NCI-H1417 treated with DMSO at 0.1 percent for 48 hours (cell line): Measurements from ENCODE around the gene ASAP3.

Source experiments
- DNase-seq: peaks from one replicate; lab custom pipeline; 2025; lab: John Stamatoyannopoulos, UW

Gene ASAP3

DNA sequence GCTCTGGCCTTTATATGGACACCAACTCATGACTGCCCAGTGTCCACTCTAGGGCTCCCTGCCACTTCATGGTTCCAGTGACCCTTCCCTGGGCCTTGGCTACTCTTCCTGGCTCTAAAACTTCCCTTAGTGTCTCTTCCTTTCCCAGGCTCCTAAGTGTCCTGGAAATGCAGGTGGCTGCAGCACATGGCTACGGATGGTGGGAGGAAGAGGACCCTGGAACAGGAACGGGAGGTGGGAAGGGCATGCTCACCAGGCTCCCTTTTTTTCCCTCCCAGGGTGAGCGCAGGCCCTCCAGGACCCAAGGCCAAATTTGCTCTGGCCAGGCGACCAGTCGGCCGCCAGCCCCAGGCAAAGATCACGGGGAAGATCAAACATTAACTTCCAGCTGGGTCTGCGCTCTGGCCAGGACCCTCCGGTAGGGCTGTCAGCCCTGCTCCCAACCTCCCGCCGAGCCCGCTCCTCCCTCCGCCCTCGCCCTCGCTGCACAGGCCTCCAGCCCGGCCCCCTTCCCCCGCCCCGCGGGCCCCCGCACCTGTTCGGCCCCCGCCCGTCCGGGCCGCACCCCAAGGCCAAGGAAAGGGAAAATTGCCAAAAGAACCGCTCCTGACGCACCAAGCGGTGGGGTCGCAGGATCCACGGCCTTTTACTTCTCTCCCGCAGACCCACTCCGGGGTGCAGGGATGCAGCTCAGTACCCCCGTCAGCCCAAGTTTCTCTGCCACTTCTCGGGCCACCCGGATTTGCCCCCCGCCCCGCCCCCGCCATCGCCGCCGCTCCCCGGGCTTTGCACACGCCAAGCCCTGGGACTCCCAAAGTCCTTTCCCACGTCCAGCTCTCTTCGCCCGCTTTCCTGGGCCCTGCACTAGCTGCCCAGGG is 60.3 kb downstream of the ASAP3 start:
- DNase-seq: no peak

DNA sequence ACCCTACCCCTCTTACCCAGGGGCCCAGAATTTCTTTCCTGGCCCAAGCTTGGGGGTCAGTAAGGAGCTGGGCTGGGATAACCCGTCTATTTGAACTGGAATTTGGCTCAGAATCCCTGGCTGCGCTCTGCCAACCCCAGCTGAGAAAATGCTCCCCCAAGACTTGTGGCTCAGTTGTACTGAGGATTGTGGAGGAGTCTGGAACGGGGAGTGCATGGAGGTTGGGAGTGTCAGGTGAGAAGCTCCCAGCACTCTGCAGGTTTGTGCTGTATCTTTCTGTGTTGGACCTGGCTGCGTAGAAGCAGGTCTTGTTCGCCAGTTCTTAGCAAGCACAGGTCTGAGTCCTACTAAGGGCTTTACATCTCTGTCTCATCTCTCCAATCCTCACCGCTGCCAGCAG is 61.0 kb downstream of the ASAP3 start:
- DNase-seq: no peak

DNA sequence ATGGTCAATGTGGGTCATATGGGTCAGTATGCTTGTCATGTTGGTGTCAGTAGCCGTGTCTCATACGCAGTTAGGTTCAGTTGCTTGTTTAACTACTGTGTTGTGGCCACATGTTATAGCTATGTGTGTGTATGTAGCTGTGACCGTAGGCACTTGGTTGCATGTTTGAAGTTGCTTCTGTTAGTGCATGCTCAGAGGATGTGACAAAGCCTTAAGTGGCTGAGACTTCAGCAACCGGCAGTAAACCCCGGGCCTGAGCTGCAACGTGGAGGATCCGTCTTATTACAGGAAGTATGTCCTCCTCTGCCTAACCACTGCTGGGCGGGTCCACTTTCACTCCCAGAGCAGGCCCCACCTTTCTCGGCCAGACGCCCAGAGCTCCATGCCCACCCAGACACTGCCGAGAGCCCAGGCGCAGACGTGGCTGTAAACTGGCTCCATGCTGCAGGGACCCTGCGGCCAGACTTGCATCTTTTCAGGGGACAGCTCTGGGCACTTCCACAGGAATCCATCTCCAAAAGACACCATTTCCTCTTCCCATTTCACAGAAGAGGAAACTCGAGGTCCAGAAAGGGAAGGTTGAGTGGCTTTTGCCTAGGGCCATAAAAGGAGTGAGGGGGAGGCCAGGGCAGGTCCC is 61.6 kb downstream of the ASAP3 start:
- no peak for DNase-seq

DNA sequence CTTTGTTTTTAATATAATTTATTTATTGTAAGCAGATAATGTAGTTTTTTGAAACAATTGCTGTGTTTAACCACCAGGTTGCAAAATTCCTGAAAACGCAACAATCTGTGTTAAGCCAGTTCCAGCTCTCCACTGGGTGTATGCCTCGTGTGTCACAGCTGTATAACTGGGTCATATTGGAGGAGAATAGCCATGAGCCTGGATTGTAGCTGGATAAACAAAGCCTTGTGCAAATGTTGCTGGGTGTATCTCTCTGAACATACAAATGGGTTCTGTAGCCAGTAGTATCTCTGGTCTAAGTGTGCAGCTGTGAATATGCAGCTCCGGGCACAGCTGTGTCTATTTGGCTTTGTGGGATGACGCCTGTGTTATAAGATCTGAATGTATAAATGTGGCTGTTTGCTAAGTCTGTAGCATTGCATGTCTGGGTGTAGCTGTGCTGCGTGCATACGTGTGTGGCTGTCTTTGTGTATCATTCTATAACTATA is 62.2 kb downstream of the ASAP3 start:
- DNase-seq: no peak

DNA sequence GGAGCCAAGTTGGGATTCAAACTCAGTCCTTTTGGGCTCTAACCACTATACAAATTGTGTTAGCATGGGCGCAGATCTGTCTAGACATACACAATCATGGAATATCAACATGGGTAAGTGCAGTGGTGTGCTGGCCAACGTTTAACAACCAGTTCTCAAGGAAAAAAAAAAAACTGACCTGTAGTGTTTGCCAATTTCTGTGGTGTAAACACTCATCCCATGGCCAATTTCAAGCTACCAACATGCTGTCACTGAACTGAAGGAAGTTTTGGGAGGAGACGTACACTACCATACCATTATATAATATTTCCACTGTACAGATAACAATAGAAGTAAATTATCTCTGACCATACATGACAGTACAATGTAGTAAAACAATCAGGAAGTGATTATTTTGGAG is 62.6 kb downstream of the ASAP3 start:
- DNase-seq: no peak

DNA sequence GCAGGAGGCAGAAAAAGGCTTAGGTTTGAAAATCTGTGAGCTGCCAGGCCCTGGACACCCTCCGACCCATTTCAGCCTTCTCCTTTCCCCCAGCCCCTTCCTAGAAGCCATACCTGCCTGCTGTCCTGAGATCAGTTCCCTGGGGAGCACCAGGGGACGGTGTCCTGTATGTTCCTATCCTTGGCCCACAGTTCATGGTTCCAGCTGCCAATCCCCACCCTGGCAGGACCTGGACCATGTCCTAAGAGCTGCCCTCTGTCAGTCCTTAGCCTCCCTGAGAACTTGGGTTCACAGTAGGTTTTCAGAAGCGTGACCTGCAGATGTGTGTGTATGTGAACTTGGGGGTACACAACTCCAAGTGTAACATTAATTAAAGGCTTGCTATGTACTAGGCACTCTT is 63.2 kb downstream of the ASAP3 start:
- no peak for DNase-seq

DNA sequence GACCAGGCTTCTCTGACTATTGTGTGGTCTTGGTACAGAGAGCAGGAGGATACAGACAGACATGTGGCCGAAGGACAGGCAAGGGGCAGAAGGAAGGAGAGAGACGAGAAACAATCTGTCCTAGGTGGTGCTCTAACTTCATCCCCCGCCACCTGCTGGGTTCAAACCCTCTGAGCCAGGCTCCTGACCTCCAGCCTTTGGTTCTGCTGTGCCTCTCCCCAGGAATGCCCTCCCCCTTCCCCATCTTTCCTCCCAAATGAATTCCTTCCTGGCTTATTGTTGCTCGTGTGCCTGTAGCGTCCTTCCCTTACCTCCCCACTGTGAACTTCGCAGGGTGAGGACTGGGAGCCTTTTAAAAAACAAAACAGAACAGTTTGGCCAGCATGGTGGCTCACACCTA is 64.8 kb downstream of the ASAP3 start:
- no peak for DNase-seq

DNA sequence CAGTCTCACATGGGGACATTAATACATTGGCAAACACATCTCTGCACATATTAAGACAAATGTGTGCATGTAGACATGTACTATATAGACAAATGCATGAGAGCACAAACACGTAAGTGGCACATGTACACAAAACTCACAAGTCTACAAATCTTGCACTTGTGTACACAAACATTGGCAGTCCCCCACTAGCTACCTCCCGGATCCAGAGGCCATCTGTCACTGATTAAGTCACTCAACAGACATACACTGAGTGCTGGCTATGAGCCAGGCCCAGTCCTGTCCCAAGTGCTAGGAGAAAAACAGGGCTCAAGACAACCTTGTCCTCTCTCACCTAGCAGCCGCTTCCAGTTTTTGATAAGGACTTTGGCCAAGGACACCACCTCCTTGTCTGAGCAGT is 66.4 kb downstream of the ASAP3 start:
- DNase-seq: no peak

DNA sequence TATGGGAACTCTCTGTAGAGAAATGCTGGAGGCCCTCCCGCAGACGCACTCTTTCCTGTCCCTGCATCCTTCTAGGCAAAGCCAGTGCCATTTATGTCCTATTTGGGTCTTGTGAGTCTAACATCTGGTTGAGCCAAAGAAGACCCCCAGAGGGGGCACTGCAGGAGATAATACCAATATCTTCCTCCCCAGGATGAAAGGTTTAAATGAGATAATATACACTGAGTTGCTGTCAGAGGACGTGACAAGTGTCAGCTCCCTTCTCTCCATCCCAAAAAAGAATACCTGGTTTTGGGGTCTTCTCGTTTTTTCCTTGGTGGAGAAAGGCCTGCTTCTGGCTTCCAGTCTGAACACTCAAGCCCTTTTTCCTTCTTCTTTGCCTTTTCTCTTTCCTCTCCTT is 67.0 kb downstream of the ASAP3 start:
- DNase-seq: no peak

DNA sequence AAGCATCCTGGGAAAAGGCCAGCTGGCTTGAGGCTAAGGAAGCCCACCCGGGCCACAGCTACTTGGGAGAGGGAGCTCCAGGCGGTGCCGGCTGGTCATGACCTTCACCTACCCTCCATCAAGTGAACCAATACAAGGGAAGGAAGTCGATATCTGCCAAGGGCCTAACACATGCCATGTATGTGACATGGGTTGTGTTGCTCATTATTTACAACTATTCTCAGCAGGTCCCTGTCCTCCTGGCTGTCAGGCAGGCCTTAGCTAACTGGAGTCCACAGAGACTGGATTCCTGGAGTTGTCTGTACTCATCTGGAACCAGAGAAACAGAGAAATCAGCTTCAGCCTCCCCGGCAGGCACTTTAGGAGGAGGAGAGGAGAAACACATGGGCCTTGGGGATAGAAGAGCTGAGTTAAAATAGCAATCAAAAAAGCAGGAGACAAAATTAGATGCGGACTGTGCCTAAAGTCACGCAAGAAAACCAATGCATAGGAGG is 75.1 kb downstream of the ASAP3 start:
- DNase-seq: no peak

DNA sequence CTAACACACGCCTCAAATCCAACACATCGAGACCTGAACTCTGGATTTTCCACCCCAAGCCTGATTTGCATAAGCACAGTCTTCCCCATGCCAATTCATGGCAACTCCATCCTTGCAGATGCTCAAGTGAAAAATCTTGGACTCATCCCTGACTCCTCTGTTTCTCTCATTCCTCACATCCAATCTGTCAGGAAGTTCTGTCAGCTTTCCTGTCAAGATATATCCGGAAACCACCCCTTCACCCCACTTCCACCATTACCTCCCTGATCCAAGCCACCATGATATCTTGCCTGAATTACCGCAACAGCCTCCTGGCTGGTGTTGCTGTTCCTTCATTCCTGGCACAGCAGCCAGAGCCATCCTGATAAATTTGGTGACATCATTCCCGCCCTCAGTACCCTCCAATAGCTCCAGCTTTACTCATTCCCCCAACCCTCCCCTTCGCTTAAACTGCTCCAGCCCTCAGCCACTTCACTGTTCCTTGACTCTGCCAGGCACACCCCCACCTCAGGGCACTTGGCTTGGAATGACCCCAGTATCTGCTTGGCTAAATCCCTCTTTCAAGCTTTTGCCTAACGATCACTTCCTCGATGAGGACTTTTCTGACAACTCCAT is 76.9 kb downstream of the ASAP3 start:
- no peak for DNase-seq

DNA sequence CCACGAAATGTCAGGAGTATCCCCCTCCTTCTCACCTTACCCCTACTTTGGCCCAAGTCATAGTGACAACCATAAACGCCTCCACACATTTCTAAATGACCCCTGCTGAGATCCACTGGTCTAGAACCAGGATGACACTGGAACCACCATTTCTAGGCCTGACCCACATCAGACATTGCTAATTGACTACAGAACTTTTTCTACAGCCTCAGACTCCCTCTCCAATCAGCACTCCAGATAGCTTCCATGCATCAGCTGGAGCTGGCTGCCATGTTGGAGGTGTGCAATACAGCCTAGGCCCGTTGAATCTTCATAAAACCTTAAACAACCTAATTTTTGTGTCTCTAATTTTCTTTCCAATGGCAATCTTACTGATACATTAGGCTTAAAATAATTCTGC is 78.0 kb downstream of the ASAP3 start:
- DNase-seq: no peak

DNA sequence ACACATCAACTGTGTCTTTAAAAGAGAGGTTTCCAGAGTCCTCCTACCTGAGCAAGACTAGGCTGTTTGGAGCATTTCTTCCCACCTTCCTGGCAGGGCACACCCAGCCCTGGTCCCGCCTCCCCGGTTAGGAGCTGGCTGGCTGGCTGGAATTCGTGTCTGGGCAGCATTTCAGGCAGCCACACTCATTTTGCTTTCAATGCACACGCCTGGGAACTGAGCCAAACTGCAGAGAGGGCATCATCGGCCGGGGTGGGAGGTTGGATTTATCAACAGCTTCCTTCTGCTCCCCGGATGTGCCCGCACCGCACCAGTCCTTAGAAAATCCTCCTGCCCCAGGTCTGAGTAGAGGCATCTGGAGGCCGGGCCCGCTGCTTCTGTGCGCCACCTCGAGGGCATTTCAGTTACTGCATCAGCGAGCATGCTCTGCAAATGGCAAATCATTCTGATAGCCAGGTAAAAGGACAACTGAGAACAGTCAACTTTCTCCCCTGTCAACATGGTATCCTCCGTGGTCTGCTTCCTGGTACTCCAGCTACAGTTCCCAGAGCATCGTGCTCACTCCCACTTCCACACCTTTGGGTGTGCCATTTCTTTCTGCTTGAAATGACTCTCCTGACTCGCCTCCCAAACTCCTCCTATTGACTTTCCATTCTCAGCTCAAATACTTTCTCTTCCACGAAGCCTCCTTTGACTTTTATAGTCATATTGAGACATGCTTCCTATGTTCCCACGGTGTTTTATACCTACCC is 80.1 kb downstream of the ASAP3 start:
- DNase-seq: peak; percentile 45

DNA sequence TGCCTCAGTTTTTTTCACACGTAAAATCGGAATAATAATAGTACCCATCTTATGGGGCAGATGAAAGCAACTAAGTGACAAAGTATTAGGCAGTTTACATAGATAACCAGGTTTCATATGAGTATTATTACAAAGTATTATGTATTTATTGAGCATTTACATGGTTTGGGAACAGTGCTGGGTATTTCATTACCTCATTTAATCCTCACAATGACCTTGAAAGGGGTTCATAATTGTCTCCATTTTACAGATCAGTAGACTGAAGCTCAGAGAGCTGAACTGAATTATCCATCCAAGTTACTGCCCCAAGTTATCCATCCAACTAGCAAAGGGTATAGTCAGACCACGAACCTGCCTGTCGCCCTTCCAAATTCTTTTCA is 80.6 kb downstream of the ASAP3 start:
- no peak for DNase-seq

DNA sequence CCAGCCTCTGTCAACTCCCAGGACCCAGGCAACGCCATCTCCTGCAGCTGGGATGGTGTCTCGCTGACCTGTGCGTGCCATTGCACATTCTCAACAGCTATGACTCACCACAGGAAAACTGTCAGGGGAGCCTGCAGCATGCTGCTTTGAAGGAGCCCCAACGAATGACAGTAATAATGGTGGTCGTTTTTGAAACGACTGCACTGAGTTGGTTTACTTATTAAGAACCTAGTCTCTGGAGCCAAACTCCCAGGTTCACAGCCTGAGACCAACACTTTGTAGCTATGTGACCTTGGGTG is 81.0 kb downstream of the ASAP3 start:
- no peak for DNase-seq

DNA sequence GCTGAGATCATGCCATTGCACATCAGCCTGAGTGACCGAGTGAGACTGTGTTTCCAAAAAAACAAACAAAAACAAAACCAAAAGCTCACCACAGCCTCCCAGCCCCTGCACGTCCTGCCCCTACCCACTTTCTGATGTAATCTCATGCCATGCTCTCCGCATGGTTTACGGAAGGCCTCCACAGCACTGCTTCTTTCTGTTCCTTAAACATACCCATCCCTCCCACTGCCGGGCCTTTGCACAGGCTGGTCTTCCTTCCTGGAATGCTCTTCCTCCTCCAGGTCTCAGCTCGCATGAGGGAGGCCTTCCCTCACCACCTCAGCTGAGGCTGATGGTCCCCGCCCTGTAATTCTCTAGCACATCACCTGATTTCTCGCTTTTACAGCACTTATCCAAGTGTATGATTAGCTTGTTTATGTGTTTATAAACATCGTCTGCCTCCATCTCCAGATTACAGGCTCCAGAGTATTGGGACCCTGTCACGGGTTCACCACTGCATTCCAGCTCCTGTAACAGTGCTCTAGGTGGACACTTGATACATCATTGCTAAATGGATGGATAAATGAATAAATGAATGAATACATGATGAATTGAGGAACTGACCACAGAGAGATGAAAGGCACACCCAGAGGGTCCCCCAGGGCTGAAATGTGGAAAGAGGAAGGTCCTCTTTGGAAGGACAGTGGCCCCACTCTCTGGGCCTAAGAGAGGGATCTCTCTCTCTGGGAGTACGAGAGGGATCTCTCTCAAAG is 81.5 kb downstream of the ASAP3 start:
- DNase-seq: no peak

DNA sequence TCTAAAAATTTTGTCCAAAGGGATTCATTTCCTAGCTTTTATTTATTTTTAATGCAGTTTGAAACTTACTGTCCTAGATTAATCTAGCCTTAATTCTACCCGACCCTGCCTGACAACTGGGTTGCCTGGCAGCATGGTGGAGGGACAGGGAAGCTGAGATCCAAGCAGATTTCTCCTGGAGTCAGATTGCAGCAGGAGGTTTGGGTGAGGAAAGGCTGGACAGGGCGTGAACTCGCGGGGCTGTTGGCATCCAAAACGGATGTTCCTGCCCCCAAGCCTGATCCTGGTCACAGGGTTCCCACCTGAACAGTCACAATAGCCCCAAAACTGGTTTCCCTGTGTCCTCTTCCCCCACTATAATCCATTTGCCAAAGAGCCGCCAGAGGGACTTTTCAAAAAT is 82.7 kb downstream of the ASAP3 start:
- DNase-seq: no peak

DNA sequence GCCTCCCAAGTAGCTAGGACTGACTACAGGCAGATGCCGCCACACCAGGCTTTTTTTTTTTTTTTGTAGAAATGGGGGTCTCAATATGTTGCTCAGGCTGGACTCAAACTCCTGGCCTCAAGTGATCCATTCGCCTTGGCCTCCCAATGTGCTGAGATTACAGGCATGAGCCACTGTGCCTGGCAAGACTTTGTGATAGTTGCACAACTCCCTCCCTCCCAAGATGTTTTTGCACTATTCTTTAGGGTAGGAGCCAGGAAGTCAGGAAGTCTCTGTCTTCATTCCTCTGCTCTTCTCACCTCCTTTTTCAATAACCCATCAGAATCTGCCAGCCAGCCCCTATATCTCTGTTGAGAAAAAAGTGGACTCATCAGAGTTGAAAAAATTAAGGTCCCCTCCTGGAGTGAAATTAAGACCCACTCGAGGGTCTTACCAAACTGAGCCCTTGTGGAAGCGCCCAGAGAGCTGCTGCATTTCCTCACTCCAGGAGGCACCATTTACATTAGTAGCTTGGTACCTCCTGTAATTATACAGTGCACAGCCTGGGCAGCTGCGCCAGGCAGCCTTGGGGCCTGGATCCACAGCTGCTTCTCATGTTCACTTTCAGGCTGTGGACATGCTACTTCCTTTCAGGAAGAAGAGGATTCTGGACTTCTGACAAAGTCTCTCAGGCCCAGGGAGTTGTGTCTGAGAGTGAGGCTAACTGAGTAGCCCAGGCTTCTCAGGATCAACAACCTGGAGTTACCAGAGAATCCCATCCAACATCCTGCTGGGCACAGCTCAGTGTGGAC is 83.5 kb downstream of the ASAP3 start:
- no peak for DNase-seq

DNA sequence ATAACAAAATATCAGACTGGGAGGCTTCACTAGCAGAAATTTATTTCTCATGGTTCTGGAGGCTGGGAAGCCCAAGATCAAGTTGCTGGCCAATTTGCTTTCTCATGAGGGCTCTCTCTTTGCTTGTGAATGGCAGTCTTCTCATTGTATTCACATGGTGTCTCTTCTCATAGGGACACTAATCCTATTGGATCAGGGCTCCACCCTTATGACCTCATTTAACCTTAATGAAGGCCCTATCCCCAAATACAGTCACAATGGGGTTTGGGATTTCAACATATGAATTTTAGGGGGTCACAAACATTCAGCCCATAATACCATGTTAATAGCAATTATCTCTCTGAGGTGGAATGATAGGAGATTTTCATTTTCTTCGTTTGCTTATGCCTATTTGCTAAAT is 84.8 kb downstream of the ASAP3 start:
- no peak for DNase-seq

DNA sequence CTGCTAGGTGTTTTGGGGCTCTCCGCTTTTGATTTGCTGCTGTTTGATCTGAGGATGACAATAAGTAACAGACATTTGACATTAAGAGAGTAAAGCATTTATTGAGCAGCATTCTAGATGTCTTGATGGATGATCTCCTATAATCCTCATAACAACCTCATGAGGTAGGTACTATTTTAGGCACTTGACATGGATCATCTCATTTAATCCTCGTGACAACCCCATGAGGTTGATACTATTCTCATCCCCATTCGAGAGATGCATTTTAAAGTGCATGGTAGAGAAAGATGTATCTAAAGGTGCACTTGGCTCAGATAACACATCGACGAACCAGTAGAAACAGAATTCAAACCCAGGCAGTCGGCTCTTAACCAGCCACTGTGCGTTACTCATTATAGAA is 86.1 kb downstream of the ASAP3 start:
- no peak for DNase-seq

DNA sequence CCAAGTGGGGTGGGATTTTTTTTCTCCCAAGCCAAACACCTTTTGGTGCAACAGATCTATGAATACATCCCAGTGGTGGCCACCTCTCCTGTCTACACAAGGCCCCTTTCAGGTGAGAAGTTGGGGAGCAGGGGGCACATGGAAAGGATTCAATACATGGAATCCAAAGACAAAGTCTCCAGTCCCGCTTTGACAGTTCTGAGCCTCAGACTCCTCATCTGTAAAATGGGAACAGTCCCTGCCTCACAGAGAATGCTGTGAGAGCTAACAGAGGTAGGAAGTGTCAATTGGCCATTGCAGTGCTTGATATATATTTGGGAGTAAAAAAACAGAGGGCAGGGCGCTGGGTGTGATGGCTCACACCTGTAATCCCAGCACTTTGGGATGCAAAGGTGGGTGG is 87.6 kb downstream of the ASAP3 start:
- no peak for DNase-seq
